AG10803 (cell line): ENCODE data around the gene FGF18.

Source experiments
- DNase-seq: peaks from one replicate; pipeline ENCODE4 v3.0.0; 2010; ENCODE audit warnings: low read depth
- H3K4me3 ChIP-seq: 2 replicates; pipeline ENCODE4 v1.5.1; 2011; ENCODE audit warnings: mild to moderate bottlenecking, low read length, control low read depth
- CTCF ChIP-seq: conservative IDR thresholded peaks from 2 replicates; pipeline ENCODE4 v1.5.1; 2011; ENCODE audit warnings: mild to moderate bottlenecking, low read length, control low read depth, inconsistent platforms

Gene FGF18

GRCh38 chr5:171426680-171427079 is 7.2 kb downstream of the FGF18 start:
- no peak for TF ChIP-seq CTCF
- no peak for DNase-seq
- H3K4me3 ChIP-seq, result no peak overlapping the region

GRCh38 chr5:171427318-171428167 is 8.1 kb downstream of the FGF18 start:
- no peak for TF ChIP-seq CTCF
- no peak overlapping the region for H3K4me3 ChIP-seq
- DNase-seq, result no peak

GRCh38 chr5:171428168-171428696 is 8.8 kb downstream of the FGF18 start:
- no peak for DNase-seq
- TF ChIP-seq CTCF, result no peak
- H3K4me3 ChIP-seq, result no peak overlapping the region

- no peak overlapping the region for H3K4me3 ChIP-seq
- no peak for DNase-seq
- no peak for TF ChIP-seq CTCF
These were observed 9.5 kb downstream of the FGF18 start for GRCh38 chr5:171428809-171429542.

- no peak overlapping the region for H3K4me3 ChIP-seq
- DNase-seq, result no peak
- no peak for TF ChIP-seq CTCF
These were observed 10.1 kb downstream of the FGF18 start for GRCh38 chr5:171429543-171429910.

GRCh38 chr5:171431251-171431777 is 11.9 kb downstream of the FGF18 start:
- H3K4me3 ChIP-seq, result no peak overlapping the region
- no peak for DNase-seq
- no peak for TF ChIP-seq CTCF

GRCh38 chr5:171432076-171432475 is 12.6 kb downstream of the FGF18 start:
- H3K4me3 ChIP-seq, result no peak overlapping the region
- DNase-seq, result no peak
- TF ChIP-seq CTCF, result no peak
